Measurements from ENCODE around the gene SORCS1. TPM values are rescaled to one million over a fixed set of nuclear protein-coding genes. Genes with fewer than 3 reads are reported as not detected.

Gene SORCS1
- total RNA-seq, 2 donors from 2014 or later, result 0.37 to 1.2 TPM

- intact Hi-C loops (cut with DNase I), result no loop called here
- DNase-seq (ENCODE audit: low spot score), result no peak
Measured at GRCh38 chr10:106967452-106967851, 197.1 kb downstream of the SORCS1 start.

DNA sequence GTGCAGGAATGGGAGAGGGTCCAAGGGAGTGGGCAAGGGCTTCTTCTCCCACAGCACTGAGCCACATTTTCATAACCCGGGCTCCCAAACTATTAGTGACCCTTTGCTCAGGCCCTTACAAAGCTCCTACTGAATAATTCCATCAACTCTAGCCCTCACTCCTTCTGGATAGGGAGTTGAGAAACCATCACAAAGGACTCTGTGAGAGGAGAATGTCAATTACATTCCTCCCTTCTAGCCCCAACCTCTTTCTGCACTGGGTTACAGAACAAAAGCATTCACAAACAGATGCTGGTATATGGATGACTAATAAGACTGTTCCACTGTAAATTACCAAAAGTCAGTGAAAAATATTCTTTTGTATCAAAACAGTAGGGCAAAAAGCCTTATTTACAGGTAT lies 203.7 kb downstream of the SORCS1 start:
- no peak for DNase-seq (ENCODE audit: low spot score)
- intact Hi-C loops (cut with DNase I), result no loop called here

- intact Hi-C loops (cut with DNase I), result no loop called here
- DNase-seq (ENCODE audit: low spot score), result no peak
Measured at GRCh38 chr10:106959521-106959920, 205.0 kb downstream of the SORCS1 start.

- intact Hi-C loops (cut with DNase I), result no loop called here
- no peak for DNase-seq (ENCODE audit: low spot score)
Measured at GRCh38 chr10:106958589-106959361, 205.7 kb downstream of the SORCS1 start.

- intact Hi-C loops (cut with DNase I), result no loop called here
- no peak for DNase-seq (ENCODE audit: low spot score)
Measured at GRCh38 chr10:106957823-106958588, 206.5 kb downstream of the SORCS1 start.

- DNase-seq (ENCODE audit: low spot score), result no peak
- intact Hi-C loops (cut with DNase I), result no loop called here
Measured at GRCh38 chr10:106956216-106956915, 208.1 kb downstream of the SORCS1 start.

- peak; percentile 79 for DNase-seq (ENCODE audit: low spot score)
- intact Hi-C loops (cut with DNase I), result no loop called here
Measured at GRCh38 chr10:106955133-106955532, 209.4 kb downstream of the SORCS1 start.

DNA sequence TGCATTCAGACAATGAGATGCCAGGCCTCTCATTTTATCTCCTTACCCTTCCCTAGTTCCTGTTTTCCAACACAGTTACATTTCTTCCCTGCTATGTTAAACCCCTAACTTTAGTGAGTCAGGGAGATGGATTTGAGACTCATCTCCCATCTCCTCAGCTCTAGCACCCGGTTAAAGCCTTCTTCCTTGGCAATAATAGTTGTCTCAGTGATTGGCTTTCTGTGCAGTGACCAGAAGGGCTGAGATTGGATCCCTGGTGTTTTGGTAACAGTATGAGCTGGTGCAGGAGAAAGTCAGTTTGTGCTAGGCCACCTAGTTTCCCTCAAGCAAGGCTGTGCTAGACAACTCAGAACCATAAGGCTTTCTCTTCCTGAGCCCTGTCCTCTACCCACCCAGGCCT lies 212.5 kb downstream of the SORCS1 start:
- no peak for DNase-seq (ENCODE audit: low spot score)
- intact Hi-C loops (cut with DNase I), result no loop called here

DNA sequence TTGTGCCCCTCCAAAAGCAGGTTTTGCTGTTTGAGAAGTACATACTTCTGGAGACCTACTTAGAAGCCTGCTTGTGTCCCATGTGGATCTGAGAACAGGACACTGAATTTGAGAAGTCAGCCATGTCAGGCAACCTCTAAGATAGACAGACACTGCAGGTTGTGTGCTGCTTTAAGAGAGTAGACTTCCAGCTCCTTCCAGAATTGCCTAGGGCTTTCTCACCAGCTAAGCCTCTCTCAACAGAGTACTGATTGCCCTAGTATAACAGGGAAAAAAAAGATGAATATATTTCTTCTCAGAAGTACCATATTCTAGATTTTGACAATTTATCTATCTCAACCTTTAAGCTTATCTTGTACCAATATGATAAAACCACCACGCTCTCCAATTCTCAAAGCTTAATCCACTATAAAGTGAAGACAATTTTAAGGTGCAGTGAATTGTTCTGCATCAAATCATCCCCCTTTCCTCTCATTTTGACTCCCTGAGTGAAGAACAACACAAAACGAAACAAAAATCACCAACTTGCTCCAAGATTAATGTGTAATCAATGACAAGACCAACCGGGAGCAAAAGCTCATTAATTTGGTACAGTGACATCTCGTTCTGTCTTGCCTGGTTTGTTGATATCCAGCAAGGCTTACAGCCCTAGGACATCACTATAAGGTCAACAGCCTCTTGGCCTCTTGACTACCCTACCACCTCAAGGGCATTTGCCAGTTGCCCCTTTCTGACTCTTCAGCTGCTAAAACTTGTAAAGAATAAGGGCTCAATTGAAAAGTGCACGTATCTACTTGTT lies 214.6 kb downstream of the SORCS1 start:
- intact Hi-C loops (cut with DNase I), result no loop called here
- no peak for DNase-seq (ENCODE audit: low spot score)

DNA sequence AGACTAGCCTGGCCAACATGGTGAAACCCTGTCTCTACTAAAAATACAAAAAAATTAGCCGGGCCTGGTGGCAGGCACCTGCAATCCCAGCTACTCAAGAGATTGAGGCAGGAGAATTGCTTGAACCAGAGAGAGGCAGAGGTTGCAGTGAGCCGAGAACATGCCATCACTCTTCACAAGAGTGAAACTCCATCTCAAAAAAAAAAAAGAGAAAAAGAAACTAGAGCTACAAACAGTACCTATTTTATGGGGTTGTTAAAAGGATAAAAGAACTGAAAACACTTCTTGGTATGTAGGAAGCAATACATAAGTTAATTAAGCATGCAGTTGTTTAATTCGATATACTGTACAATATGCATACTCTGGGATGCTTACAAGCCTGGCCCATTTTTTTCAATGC lies 216.9 kb downstream of the SORCS1 start:
- DNase-seq (ENCODE audit: low spot score), result no peak
- intact Hi-C loops (cut with DNase I), result no loop called here

DNA sequence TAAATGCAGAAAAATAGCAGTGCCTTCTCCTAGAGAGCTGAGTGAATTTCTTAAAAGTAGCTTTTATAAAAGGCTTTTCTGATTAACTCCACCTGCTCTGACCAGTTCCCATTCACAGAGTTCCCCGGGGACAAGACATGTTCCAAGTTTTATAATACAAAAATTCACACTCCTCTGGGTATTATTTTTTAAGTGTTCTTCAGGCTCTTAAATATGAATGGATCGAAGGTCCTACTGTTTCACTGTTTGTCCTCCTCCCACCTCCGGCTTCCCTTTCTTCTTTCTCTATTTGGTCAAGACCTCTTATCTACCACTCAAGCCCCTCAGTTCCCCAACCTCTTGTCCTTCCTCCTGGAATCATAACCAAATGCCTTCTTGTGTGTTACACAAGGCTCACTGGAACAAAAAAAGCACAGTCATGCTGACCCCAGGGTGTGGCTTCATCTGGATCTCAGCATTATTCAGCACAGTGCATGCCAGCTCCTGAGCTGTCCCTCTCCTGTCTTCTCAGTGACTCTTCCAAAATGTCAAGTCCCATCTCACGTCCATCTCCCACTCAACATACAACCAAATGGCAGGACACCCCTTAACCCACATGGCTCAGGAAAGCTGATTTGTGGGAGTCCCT lies 222.4 kb downstream of the SORCS1 start:
- intact Hi-C loops (cut with DNase I), result no loop called here
- no peak for DNase-seq (ENCODE audit: low spot score)

DNA sequence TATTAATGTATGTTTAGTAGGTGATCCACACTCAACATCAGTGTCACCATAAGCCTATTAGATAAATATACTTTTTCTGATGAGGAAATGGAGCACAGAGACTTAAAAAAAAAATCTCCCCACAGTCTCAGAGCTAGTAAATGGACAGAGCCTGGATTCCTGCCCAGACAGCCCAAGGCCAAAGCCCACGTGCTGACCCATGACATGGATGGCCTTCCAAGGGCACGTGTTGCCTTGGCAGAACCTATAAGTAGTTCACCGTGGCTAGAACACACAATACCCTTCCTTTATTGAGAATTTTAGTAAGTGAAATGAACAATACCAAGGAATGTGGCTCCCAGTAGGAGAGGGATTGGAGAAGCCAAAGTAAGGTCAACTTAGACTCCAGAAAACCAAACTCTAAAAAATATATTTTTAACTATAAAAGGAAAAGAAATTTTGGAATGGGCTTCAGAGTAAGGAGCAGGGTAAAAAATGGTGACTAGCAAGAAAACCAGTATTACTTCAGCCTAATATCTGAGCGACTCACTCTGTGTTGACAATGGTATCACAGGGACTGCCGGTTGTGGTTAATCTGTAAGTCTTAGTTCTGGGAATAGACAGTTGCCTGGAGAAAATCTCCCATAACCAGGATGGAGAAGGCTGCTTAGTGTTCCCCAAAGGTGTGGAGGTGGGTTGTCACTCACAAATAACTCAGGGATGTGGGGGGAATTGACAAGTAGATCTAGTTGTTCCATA lies 223.0 kb downstream of the SORCS1 start:
- intact Hi-C loops (cut with DNase I), result no loop called here
- DNase-seq (ENCODE audit: low spot score), result no peak

DNA sequence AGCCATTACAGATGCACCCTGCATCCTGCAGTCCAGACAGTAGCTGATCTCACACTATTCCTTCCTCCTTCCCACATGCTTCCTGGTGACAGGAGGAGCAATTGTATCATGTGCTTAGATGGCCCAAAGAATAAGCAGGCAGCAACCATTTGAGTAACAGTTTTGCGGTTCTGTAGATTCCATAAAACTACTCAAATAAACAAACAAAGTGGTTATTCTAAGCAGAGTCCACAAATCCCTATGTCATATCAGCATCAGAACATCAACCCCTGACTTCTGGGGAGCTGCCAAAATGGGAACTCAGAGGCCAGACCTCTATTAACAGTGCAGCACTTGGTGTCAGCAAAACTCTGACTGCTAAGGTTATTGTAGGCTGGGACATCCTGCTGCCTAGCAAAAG lies 226.0 kb downstream of the SORCS1 start:
- intact Hi-C loops (cut with DNase I), result no loop called here
- DNase-seq (ENCODE audit: low spot score), result no peak

- no peak for DNase-seq (ENCODE audit: low spot score)
- intact Hi-C loops (cut with DNase I), result loop anchor here in 1 of 2 donors (1.0 kb wide), 1 partner anchor 22 kb away; no protein-coding TSS in a partner anchor
Measured at GRCh38 chr10:106935978-106936451, 228.5 kb downstream of the SORCS1 start.

- intact Hi-C loops (cut with DNase I), result no loop called here
- DNase-seq (ENCODE audit: low spot score), result no peak
Measured at GRCh38 chr10:106931853-106932249, 232.7 kb downstream of the SORCS1 start.

GRCh38 chr10:106931159-106931852 lies 233.2 kb downstream of the SORCS1 start:
- intact Hi-C loops (cut with DNase I), result no loop called here
- no peak for DNase-seq (ENCODE audit: low spot score)

- intact Hi-C loops (cut with DNase I), result no loop called here
- no peak for DNase-seq (ENCODE audit: low spot score)
Measured at GRCh38 chr10:106930751-106931150, 233.8 kb downstream of the SORCS1 start.
